Loucy (cell line): ENCODE results near the gene MAML2.

Source experiments
- H2AFZ ChIP-seq: fragments of 200-600 bp; sonication (generic); 2 replicates; pipeline ENCODE4 v1.6.0; 2016; ENCODE audit warnings: antibody characterized with exemption, mild to moderate bottlenecking, low read length, moderate library complexity
- H3F3A ChIP-seq: fragments of 200-600 bp; 2 replicates; pipeline ENCODE4 v1.6.0; 2016; ENCODE audit warnings: antibody characterized with exemption, low read depth, mild to moderate bottlenecking
- H3K27me3 ChIP-seq: fragments of 200-600 bp; sonication (generic); 2 replicates; pipeline ENCODE4 v1.6.1; 2014; ENCODE audit warnings: low read length, mild to moderate bottlenecking; ENCODE audit not compliant: insufficient read depth, poor library complexity, severe bottlenecking
- H3K36me3 ChIP-seq: fragments of 200-600 bp; sonication (generic); 2 replicates; pipeline ENCODE4 v1.6.1; 2016; ENCODE audit warnings: low read length; ENCODE audit not compliant: insufficient read depth
- H3K4me1 ChIP-seq: fragments of 200-600 bp; sonication (generic); 2 replicates; pipeline ENCODE4 v1.5.1; 2014; ENCODE audit warnings: low read length, mild to moderate bottlenecking; ENCODE audit not compliant: insufficient read depth, poor library complexity, severe bottlenecking
- H3K4me2 ChIP-seq: fragments of 200-600 bp; sonication (generic); 2 replicates; pipeline ENCODE4 v1.6.0; 2014; ENCODE audit warnings: antibody characterized with exemption, low read length, low read depth, mild to moderate bottlenecking; ENCODE audit not compliant: poor library complexity, severe bottlenecking
- H3K4me3 ChIP-seq: fragments of 200-600 bp; sonication (generic); 2 replicates; pipeline ENCODE4 v1.5.1; 2014; ENCODE audit warnings: low read length, mild to moderate bottlenecking, mixed read lengths; ENCODE audit not compliant: poor library complexity, severe bottlenecking
- H3K79me2 ChIP-seq: fragments of 200-600 bp; sonication (generic); 2 replicates; pipeline ENCODE4 v1.6.1; 2014; ENCODE audit warnings: low read length; ENCODE audit not compliant: insufficient read depth
- H3K9ac ChIP-seq: fragments of 200-600 bp; sonication (generic); 2 replicates; pipeline ENCODE4 v1.6.0; 2014; ENCODE audit warnings: mild to moderate bottlenecking, low read depth, low read length, moderate library complexity; ENCODE audit not compliant: poor library complexity, severe bottlenecking
- H3K9me2 ChIP-seq: fragments of 200-600 bp; sonication (generic); replicated peaks from 2 replicates; pipeline ENCODE4 v1.6.1; 2016; ENCODE audit warnings: low read depth, low read length, mixed read lengths
- H3K9me3 ChIP-seq: fragments of 200-600 bp; sonication (generic); 2 replicates; pipeline ENCODE4 v1.6.1; 2014; ENCODE audit warnings: mild to moderate bottlenecking, antibody characterized with exemption, low read length, low read depth; ENCODE audit not compliant: insufficient read depth
- H4K20me1 ChIP-seq: fragments of 200-600 bp; sonication (generic); 2 replicates; pipeline ENCODE4 v1.6.0; 2014; ENCODE audit warnings: antibody characterized with exemption, low read length, mild to moderate bottlenecking; ENCODE audit not compliant: insufficient read depth, poor library complexity, severe bottlenecking
- EZH2phosphoT487 ChIP-seq: fragments of 200-600 bp; IDR thresholded peaks from 2 replicates; pipeline ENCODE4 v1.6.1; 2018; ENCODE audit warnings: antibody characterized with exemption, mild to moderate bottlenecking, moderate library complexity, borderline replicate concordance
- TF ChIP-seq, protein P1 (sequence below): fragments of 200-600 bp; sonication (generic); conservative IDR thresholded peaks from 2 replicates; pipeline ENCODE4 v1.5.1; 2014; ENCODE audit warnings: mild to moderate bottlenecking, antibody characterized with exemption, low read length

MAML2 gene

DNA sequence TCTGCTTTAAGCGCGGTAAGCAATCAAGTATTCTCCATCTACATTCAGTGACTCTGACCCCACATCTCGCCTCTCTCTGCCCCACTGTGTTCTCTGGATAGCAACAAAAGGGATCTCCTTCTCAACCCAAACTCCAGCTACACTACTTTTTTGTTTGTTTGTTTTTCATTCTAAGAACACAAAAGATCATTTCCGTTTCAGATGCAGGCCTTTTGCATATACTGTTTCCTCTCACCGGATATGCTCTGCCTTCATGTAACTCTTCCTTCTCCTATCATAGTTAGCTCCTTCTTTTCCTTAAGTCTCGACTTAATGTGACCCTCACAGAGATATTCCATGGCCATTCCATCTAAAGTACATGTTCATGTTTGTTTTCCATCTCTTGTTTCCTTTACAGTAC is 239.3 kb downstream of the MAML2 start:
- H3K79me2 ChIP-seq: no peaks in the 10 kb centered on the region
- no peaks in the 10 kb centered on the region for H3K9me3 ChIP-seq
- TF ChIP-seq, protein P1, sequence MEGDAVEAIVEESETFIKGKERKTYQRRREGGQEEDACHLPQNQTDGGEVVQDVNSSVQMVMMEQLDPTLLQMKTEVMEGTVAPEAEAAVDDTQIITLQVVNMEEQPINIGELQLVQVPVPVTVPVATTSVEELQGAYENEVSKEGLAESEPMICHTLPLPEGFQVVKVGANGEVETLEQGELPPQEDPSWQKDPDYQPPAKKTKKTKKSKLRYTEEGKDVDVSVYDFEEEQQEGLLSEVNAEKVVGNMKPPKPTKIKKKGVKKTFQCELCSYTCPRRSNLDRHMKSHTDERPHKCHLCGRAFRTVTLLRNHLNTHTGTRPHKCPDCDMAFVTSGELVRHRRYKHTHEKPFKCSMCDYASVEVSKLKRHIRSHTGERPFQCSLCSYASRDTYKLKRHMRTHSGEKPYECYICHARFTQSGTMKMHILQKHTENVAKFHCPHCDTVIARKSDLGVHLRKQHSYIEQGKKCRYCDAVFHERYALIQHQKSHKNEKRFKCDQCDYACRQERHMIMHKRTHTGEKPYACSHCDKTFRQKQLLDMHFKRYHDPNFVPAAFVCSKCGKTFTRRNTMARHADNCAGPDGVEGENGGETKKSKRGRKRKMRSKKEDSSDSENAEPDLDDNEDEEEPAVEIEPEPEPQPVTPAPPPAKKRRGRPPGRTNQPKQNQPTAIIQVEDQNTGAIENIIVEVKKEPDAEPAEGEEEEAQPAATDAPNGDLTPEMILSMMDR: no peak
- no peak for TF ChIP-seq EZH2phosphoT487
- H3K36me3 ChIP-seq: no peaks in the 10 kb centered on the region
- H3K4me1 ChIP-seq: no peaks in the 10 kb centered on the region
- no peak overlapping the region for H3K4me3 ChIP-seq
- H3K9ac ChIP-seq: no peak overlapping the region
- no peaks in the 10 kb centered on the region for H3K9me2 ChIP-seq
- H3K4me2 ChIP-seq: no peak overlapping the region
- H4K20me1 ChIP-seq: no peaks in the 10 kb centered on the region
- H3K27me3 ChIP-seq: no peaks in the 10 kb centered on the region
- no peak overlapping the region for H2AFZ ChIP-seq
- no peaks in the 10 kb centered on the region for H3F3A ChIP-seq

DNA sequence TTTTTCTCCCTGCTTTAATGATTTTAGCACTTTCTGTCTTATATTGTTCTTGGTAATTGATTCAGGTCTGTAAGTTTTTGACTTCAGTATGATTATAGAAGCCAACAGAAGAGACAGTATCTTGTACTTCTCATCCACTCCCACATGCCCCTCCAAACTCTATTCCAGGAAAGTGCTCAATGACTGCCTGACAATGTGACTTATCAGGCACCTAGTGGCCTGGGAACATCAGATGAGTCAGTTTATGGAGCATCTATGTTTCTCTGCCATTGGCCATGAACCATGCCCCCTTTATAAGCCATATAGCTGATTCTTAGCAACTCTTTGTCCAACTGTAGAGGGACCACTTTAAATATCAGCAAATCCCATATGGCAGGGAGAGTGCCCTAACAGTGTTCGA is 239.9 kb downstream of the MAML2 start:
- no peaks in the 10 kb centered on the region for H3F3A ChIP-seq
- no peak overlapping the region for H3K9ac ChIP-seq
- H3K4me2 ChIP-seq: no peak overlapping the region
- H3K9me2 ChIP-seq: no peaks in the 10 kb centered on the region
- H3K4me1 ChIP-seq: no peaks in the 10 kb centered on the region
- no peaks in the 10 kb centered on the region for H3K27me3 ChIP-seq
- no peaks in the 10 kb centered on the region for H3K79me2 ChIP-seq
- no peaks in the 10 kb centered on the region for H3K36me3 ChIP-seq
- TF ChIP-seq EZH2phosphoT487: no peak
- TF ChIP-seq, protein P1: no peak
- H3K9me3 ChIP-seq: no peaks in the 10 kb centered on the region
- no peaks in the 10 kb centered on the region for H4K20me1 ChIP-seq
- H2AFZ ChIP-seq: no peak overlapping the region
- H3K4me3 ChIP-seq: no peak overlapping the region

DNA sequence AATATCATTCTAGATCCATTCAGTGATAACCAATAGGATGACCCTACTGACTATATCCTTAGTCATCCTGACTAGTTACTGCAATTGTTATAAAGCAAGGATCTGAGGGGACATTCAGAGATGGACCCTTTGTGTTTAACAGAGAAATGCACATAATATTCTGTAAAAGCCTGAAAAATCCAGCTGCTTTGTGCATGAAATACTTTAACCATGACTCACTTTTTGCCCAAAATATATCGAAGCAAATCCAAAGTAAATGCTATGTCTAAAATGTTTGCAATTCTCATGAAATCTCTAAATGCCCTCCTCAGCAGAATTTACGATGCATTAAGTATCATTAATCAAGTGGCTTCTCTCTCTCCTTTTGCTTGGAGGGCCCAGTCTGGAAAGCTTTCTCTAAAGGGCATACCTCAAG is 240.3 kb downstream of the MAML2 start:
- Histone ChIP-seq H3K4me1 (no peaks in the 10 kb centered on the region), H3K9me3 (no peaks in the 10 kb centered on the region), H3K27me3 (no peaks in the 10 kb centered on the region), H3K36me3 (no peaks in the 10 kb centered on the region), H2AFZ (no peak overlapping the region), H3K4me3 (no peak overlapping the region), H3F3A (no peaks in the 10 kb centered on the region), H4K20me1 (no peaks in the 10 kb centered on the region), H3K79me2 (no peaks in the 10 kb centered on the region), H3K9me2 (no peaks in the 10 kb centered on the region), H3K9ac (no peak overlapping the region), H3K4me2 (no peak overlapping the region)
- TF ChIP-seq, protein P1: no peak
- no peak for TF ChIP-seq EZH2phosphoT487
